Measurements from ENCODE around the gene MC2R. TPM values are rescaled to one million over a fixed set of nuclear protein-coding genes. Genes with fewer than 3 reads are reported as not detected.

Gene MC2R
- total RNA-seq, 2 donors from 2014 or later = not detected

DNA sequence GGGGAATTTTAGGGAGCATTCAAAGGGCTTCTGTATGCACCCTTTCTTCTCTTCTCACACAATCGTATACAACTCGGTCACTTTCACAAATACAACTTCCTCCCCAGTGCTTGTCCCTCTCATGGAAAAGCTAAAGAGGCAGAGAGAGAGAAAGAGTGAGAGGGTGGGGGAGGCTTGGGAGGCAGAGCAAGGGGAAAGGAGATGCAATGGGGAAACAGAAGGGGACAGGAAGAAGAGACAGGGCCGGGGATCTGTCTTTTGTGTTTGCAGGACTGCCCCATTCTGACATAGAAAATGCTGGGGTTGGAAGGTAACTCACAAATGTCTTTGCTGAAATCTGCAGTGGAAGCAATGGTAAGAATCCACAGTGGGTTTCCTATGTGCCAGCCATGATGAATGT, 2.1 kb upstream of the MC2R start:
- H3K4me3 ChIP-seq = no peak overlapping the region
- ATAC-seq (ENCODE audit: insufficient number of reproducible peaks, low FRiP score, low read depth) (no peak), DNase-seq (ENCODE audit: low spot score) (no peak)
- H3K27ac ChIP-seq = no peak overlapping the region
- no peaks in the 10 kb centered on the region for H3K4me1 ChIP-seq (ENCODE audit: control insufficient read depth in 1 of 2, low read depth in 2 of 2)
- TF ChIP-seq, protein P1, sequence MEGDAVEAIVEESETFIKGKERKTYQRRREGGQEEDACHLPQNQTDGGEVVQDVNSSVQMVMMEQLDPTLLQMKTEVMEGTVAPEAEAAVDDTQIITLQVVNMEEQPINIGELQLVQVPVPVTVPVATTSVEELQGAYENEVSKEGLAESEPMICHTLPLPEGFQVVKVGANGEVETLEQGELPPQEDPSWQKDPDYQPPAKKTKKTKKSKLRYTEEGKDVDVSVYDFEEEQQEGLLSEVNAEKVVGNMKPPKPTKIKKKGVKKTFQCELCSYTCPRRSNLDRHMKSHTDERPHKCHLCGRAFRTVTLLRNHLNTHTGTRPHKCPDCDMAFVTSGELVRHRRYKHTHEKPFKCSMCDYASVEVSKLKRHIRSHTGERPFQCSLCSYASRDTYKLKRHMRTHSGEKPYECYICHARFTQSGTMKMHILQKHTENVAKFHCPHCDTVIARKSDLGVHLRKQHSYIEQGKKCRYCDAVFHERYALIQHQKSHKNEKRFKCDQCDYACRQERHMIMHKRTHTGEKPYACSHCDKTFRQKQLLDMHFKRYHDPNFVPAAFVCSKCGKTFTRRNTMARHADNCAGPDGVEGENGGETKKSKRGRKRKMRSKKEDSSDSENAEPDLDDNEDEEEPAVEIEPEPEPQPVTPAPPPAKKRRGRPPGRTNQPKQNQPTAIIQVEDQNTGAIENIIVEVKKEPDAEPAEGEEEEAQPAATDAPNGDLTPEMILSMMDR (IDR thresholded peaks at IDR 0.05) = no peak
- no peaks in the 10 kb centered on the region for H3K9me3 ChIP-seq
- no peaks in the 10 kb centered on the region for H3K27me3 ChIP-seq (replicated peaks; ENCODE audit: insufficient read depth)
- no peaks in the 10 kb centered on the region for H3K36me3 ChIP-seq

DNA sequence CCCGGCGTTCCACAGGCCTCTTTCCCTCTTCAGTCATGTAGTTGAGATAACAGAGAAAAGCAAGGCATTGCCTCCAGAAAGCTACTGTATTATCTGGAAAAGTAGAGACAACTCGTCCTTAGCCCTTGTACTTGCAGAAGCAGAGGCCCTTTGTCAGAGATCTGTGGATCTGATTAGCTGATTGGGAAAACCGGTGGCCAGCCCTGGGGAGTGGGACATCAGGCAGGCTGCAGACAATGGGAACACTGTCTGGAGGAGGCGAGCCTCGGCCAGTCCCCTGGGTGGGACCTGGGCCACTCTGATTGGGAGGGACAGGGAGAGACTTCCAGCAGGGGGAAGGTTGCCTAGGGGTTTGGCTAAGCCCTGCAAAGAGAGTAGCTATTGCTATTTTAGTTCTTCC, 1.2 kb upstream of the MC2R start:
- DNase-seq (ENCODE audit: low spot score) = no peak
- no peaks in the 10 kb centered on the region for H3K27me3 ChIP-seq (replicated peaks; ENCODE audit: insufficient read depth)
- no peaks in the 10 kb centered on the region for H3K4me1 ChIP-seq (ENCODE audit: control insufficient read depth in 1 of 2, low read depth in 2 of 2)
- ATAC-seq (ENCODE audit: insufficient number of reproducible peaks, low FRiP score, low read depth) = no peak
- no peaks in the 10 kb centered on the region for H3K36me3 ChIP-seq
- no peak overlapping the region for H3K4me3 ChIP-seq
- TF ChIP-seq, protein P1 (IDR thresholded peaks at IDR 0.05) = no peak
- H3K9me3 ChIP-seq = no peaks in the 10 kb centered on the region
- no peak overlapping the region for H3K27ac ChIP-seq

DNA sequence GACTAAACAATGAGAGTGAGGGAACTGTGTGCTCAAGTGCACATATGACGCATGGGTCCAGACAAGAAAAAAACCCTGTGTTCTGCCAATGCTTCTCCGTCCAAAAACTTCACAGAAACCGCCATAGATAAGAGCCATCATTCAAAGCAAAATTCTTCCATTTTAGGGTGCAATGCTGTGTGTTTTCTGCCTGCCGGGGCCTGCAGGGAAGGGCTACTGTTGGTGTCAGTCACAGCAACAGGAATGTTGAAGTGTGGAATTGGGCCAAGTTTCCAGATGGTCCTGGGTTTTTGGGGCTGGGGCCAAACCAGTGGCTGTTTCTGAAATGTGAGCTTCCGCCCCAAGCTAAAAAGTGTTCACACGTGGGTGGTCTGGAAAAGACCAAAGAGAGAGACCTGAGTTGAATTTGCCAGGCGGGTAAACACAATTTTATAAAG, 677 bp upstream of the MC2R start:
- no peaks in the 10 kb centered on the region for H3K27me3 ChIP-seq (replicated peaks; ENCODE audit: insufficient read depth)
- TF ChIP-seq, protein P1 (IDR thresholded peaks at IDR 0.05) = no peak
- H3K27ac ChIP-seq = no peak overlapping the region
- ATAC-seq (ENCODE audit: insufficient number of reproducible peaks, low FRiP score, low read depth) = no peak
- no peak overlapping the region for H3K4me3 ChIP-seq
- DNase-seq (ENCODE audit: low spot score) = no peak
- no peaks in the 10 kb centered on the region for H3K4me1 ChIP-seq (ENCODE audit: control insufficient read depth in 1 of 2, low read depth in 2 of 2)
- no peaks in the 10 kb centered on the region for H3K36me3 ChIP-seq
- no peaks in the 10 kb centered on the region for H3K9me3 ChIP-seq

DNA sequence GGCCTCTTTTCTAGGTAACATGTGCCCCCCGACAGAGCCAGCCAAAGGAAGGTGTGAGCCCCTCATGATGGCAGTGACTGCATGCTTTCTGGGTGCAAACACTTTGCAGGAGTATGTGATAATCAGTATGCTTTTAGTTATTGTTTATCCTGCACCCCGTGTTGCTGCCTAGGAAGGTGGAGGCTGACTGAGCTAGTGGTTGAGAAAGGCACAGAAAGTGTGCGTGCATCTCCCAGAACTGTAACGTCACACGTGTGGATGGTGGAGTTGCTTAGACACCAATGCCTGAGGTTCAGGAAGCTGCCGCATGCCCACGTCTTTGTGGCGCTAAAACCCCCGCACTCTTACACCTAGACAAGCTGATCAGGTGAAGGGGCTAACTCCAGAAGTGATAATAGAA, 580 bp downstream of the MC2R start:
- Histone ChIP-seq H3K4me1 (ENCODE audit: control insufficient read depth in 1 of 2, low read depth in 2 of 2) (no peaks in the 10 kb centered on the region), H3K9me3 (no peaks in the 10 kb centered on the region), H3K27ac (no peak overlapping the region), H3K27me3 (replicated peaks; ENCODE audit: insufficient read depth) (no peaks in the 10 kb centered on the region), H3K4me3 (no peak overlapping the region), H3K36me3 (no peaks in the 10 kb centered on the region)
- DNase-seq (ENCODE audit: low spot score) = no peak
- ATAC-seq (ENCODE audit: insufficient number of reproducible peaks, low FRiP score, low read depth) = no peak
- TF ChIP-seq, protein P1 (IDR thresholded peaks at IDR 0.05) = no peak

GRCh38 chr18:13914170-13914569, 1.2 kb downstream of the MC2R start:
- ATAC-seq (ENCODE audit: insufficient number of reproducible peaks, low FRiP score, low read depth) (no peak), DNase-seq (ENCODE audit: low spot score) (no peak)
- TF ChIP-seq, protein P1 (IDR thresholded peaks at IDR 0.05) = no peak
- H3K9me3 ChIP-seq = no peaks in the 10 kb centered on the region
- H3K4me1 ChIP-seq (ENCODE audit: control insufficient read depth in 1 of 2, low read depth in 2 of 2) = no peaks in the 10 kb centered on the region
- H3K27me3 ChIP-seq (replicated peaks; ENCODE audit: insufficient read depth) = no peaks in the 10 kb centered on the region
- no peaks in the 10 kb centered on the region for H3K36me3 ChIP-seq
- H3K27ac ChIP-seq = no peak overlapping the region
- no peak overlapping the region for H3K4me3 ChIP-seq
